CD8-positive, alpha-beta memory T cell (primary cell): Measurements from ENCODE around the gene RTN4R. TPM values are rescaled to one million over a fixed set of nuclear protein-coding genes. Genes with fewer than 3 reads are reported as not detected.

Experiments
- CTCF ChIA-PET: fragments of 350-600 bp; sonication (Branson Sonifier 250); formaldehyde crosslinking; loops from one replicate; lab custom pipeline; 2021; ENCODE audit warnings: antibody characterized with exemption; lab: Charles Lee
- POLR2A ChIA-PET: fragments of 350-600 bp; sonication (Branson Sonifier 250); formaldehyde crosslinking; loops from one replicate; lab custom pipeline; 2021; ENCODE audit warnings: antibody characterized with exemption; lab: Charles Lee
- DNase-seq, 5 donors: peaks; one replicate each; pipeline versions ENCODE4 v3.0.0 to v3.0.0-alpha.2; 2020 to 2022; ENCODE audit warnings: mixed read lengths in 1 of 5
- H3K27ac ChIP-seq: one replicate; pipeline ENCODE4 v1.7.0; 2013; ENCODE audit warnings: low read depth, mild to moderate bottlenecking, low read length, moderate library complexity
- H3K27me3 ChIP-seq: 2 replicates; pipeline ENCODE4 v1.7.0; 2013; ENCODE audit warnings: low read length, mild to moderate bottlenecking; ENCODE audit not compliant: insufficient read depth, poor library complexity, severe bottlenecking
- H3K36me3 ChIP-seq: 2 replicates; pipeline ENCODE4 v1.7.0; 2013; ENCODE audit warnings: mild to moderate bottlenecking, low read length, moderate library complexity; ENCODE audit not compliant: insufficient read depth
- H3K4me1 ChIP-seq: 2 replicates; pipeline ENCODE4 v1.7.0; 2013; ENCODE audit warnings: mild to moderate bottlenecking, low read length, moderate library complexity; ENCODE audit not compliant: insufficient read depth
- H3K4me3 ChIP-seq: 2 replicates; pipeline ENCODE4 v1.7.0; 2013; ENCODE audit warnings: mild to moderate bottlenecking, low read length
- H3K9me3 ChIP-seq: 2 replicates; pipeline ENCODE4 v1.7.0; 2013; ENCODE audit warnings: mild to moderate bottlenecking, low read length
- H3K27ac Mint-ChIP-seq, 8 donors: one replicate each; pipeline ENCODE4 v1.8.0; 2020 to 2021; ENCODE audit warnings: mixed read lengths in 8 of 8, mild to moderate bottlenecking in 6 of 8, inconsistent platforms in 3 of 8, moderate library complexity in 3 of 8
- H3K27me3 Mint-ChIP-seq, 2 donors: one replicate each; pipeline ENCODE4 v1.8.0; 2020 to 2021; ENCODE audit warnings: mixed read lengths in 2 of 2, mild to moderate bottlenecking in 1 of 2, moderate library complexity in 1 of 2
- H3K36me3 Mint-ChIP-seq, 3 donors: one replicate each; pipeline ENCODE4 v1.8.0; 2020 to 2021; ENCODE audit warnings: mixed read lengths in 3 of 3, inconsistent platforms in 1 of 3, mild to moderate bottlenecking in 1 of 3
- H3K4me1 Mint-ChIP-seq, 3 donors: one replicate each; pipeline ENCODE4 v1.8.0; 2020 to 2021; ENCODE audit warnings: mixed read lengths in 3 of 3, inconsistent platforms in 1 of 3, mild to moderate bottlenecking in 1 of 3
- H3K4me3 Mint-ChIP-seq, 7 donors: one replicate each; pipeline ENCODE4 v1.8.0; 2020 to 2021; ENCODE audit warnings: mixed read lengths in 7 of 7, mild to moderate bottlenecking in 6 of 7, moderate library complexity in 4 of 7, inconsistent platforms in 2 of 7
- H3K9me3 Mint-ChIP-seq, 5 donors: one replicate each; pipeline ENCODE4 v1.8.0; 2020 to 2022; ENCODE audit warnings: mixed read lengths in 5 of 5, mild to moderate bottlenecking in 3 of 5, moderate library complexity in 2 of 5, inconsistent platforms in 1 of 5
- polyA plus RNA-seq: library from polyadenylated mRNA; unstranded; fragments of 300-500 nt; fragmentation: Illumina TruSeq; gene quantifications from one replicate; pipeline ENCODE4 v1.2.3, GENCODE V29; 2021
- total RNA-seq, 2 experiments: library from RNA; stranded (reverse); gene quantifications; one replicate each; pipeline ENCODE4 v1.2.3, GENCODE V29; 2021

RTN4R gene
- total and polyA plus RNA-seq, 3 experiments from 2014 or later: 1.8 to 6.0 (median 2.7) TPM

DNA sequence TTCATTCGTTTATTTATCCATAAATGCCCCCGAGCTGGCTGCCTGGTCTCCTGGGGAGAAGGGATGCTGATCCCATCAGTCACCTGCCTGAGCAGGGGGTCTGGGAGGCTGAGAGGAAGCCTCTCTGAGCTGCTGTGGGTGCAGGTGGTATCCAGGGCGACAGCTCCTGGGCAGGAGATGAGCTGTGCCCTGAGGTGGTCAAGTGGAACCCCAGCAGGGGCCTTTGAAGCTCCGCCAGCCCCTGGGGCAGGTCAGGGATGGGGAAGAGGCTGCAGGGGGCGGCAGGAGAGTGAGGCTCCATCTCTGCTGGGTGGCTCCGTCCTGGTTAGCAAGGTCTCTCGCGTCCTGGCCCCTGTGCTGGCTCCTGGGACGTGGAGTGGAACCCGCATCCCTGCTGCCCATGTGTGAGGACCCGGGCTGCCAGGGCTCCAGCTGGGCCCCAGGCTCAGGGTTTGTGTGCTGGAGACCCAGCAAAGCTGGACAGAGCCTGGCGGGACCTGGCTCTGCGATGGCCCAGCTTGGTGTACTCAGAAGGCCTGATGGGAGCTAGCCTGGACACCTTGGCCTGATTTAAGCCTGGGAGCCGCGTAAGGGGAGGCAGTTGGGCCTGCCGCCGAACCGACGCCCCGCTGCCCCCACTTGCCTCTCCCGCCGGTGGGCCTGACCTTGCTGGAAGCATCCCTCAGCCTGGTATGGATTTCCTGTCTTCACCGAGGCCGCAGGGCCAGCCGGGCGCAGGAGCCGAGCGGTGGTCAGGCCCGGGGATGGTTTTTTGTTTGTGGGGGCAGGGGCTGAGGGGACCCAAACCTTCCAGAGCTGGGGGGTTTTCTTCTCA lies 44.5 kb downstream of the RTN4R start:
- Mint-ChIP-seq H3K36me3 (no peaks in the 10 kb centered on the region), H3K4me1 (no peaks in the 10 kb centered on the region), H3K27ac (peak overlapping the region in 2 of 8 donors; percentile 19 to 50), H3K9me3 (no peaks in the 10 kb centered on the region), H3K27me3 (peaks cover 0 to 5% of the 10 kb centered on the region in 2 donors), H3K4me3 (no peak overlapping the region)
- Histone ChIP-seq H3K4me1 (no peaks in the 10 kb centered on the region), H3K36me3 (no peaks in the 10 kb centered on the region), H3K27ac (no peak overlapping the region), H3K27me3 (peaks cover 3% of the 10 kb centered on the region), H3K4me3 (no peak overlapping the region), H3K9me3 (no peaks in the 10 kb centered on the region)
- DNase-seq: no peak
- ChIA-PET POLR2A (no interaction called here), CTCF (no interaction called here)

DNA sequence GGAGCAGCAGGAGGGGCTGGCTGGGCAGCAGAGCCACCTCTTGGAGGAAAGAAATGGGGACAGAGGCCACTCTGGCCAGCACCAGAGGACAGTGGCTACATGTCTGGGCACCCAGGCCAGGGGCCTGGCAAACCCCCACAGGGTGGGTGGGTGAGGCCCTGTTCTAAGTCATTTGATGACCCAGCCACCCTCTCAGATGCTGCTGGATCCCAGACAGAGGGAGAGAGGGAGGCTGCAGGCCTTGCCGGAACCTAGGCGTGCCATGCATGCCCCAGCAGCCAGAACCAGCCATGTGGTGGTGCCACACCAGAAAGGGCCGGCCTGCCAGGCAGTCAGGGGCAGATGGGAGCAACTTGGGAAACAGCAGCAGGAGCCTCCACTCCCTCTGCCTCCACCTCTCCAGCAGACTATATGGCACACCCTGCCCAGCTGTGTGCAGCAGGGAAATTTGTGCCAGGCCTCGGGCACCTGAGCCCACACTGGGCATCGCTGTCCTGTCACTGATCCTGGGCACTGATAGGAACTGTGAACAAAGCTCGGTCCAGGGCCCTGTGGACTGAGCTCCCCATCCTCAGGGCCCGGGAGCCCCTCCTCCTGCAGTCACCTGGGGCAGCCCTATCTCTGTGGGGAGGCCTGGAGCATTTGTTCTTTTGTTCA lies 45.2 kb downstream of the RTN4R start:
- no peaks in the 10 kb centered on the region for H3K9me3 ChIP-seq
- no peaks in the 10 kb centered on the region for H3K9me3 Mint-ChIP-seq
- no peak overlapping the region for H3K4me3 ChIP-seq
- H3K27ac ChIP-seq: no peak overlapping the region
- no peaks in the 10 kb centered on the region for H3K36me3 Mint-ChIP-seq
- H3K4me1 Mint-ChIP-seq: no peaks in the 10 kb centered on the region
- peaks cover 3% of the 10 kb centered on the region for H3K27me3 ChIP-seq
- ChIA-PET POLR2A (no interaction called here), CTCF (no interaction called here)
- no peak overlapping the region for H3K4me3 Mint-ChIP-seq
- no peaks in the 10 kb centered on the region for H3K4me1 ChIP-seq
- DNase-seq: no peak
- no peaks in the 10 kb centered on the region for H3K36me3 ChIP-seq
- peak overlapping the region in 1 of 8 donors; percentile 50 for H3K27ac Mint-ChIP-seq
- peaks cover 3 to 9% of the 10 kb centered on the region in 2 donors for H3K27me3 Mint-ChIP-seq

DNA sequence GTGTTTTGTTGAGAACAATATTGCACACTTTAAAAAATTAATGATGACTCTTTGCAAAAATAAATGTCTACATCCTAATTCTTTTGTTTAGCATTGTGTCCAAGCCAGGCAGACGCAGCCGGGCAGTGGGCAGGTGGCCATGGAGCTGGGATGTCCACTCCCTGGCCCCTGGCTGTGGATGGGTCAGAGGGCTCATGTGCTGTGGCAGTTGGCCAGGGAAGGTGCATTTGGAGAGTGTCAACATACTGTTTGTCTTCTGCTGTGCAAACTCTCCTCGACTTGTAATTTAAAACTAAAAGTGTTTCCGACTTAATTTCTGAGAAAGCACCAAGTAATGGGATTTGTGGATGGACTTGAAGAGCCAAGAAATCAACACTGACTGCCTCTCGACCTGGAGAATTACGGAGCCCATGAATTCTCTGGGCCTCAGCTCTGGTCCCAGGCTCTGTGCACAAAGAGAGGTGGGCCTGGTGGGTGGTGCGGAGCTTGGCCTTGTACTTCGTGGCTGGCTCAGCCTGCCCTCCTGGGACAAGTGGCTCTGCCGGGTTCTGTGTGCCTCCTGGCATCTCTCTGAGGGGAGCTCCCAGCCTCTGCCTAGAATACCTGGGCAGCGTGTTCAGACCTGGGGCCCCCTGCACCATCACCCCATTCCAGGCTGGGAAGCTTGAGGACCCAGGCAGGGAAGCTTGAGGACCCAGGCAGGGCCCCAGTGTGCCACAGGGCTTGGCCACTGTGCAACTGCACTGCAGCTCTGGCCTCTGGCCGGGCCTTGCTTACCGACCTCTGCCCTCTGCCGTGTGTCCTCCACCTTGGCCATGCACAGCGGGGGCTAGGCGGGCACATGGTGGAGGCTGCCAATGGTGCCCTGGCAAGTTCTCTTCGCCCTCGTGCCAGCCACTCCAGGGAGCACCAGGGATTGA lies 46.4 kb downstream of the RTN4R start:
- no peak for DNase-seq
- Mint-ChIP-seq H3K4me3 (no peak overlapping the region), H3K27me3 (peaks cover 3 to 11% of the 10 kb centered on the region in 2 donors), H3K4me1 (no peaks in the 10 kb centered on the region), H3K9me3 (no peaks in the 10 kb centered on the region), H3K36me3 (no peaks in the 10 kb centered on the region), H3K27ac (no peak overlapping the region)
- Histone ChIP-seq H3K27me3 (peaks cover 10% of the 10 kb centered on the region), H3K36me3 (no peaks in the 10 kb centered on the region), H3K27ac (no peak overlapping the region), H3K4me1 (no peaks in the 10 kb centered on the region), H3K9me3 (no peaks in the 10 kb centered on the region), H3K4me3 (no peak overlapping the region)
- ChIA-PET CTCF (no interaction called here), POLR2A (no interaction called here)

DNA sequence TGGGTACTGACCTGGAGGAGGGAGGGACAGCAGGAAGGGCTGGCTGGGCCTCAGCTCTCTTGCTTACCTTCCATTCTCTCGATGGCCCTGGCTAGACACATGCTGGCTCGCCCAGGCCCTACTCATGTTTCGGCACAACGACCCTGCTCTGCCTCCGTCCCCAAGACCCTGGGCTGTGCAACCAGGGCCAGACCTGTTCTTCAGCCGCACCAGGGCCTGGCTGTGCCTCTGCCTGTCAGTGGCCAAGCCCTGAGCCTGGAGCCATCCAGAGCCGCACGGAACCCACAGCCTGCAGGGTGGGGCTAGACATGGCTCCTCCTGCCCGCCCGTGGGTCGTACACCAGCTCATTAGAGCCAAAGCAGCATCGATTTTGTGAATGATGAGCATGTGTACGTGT lies 47.5 kb downstream of the RTN4R start:
- Mint-ChIP-seq H3K9me3 (no peaks in the 10 kb centered on the region), H3K36me3 (no peaks in the 10 kb centered on the region), H3K27me3 (peaks cover 3 to 11% of the 10 kb centered on the region in 2 donors), H3K27ac (no peak overlapping the region), H3K4me1 (no peaks in the 10 kb centered on the region), H3K4me3 (no peak overlapping the region)
- no peak for DNase-seq
- ChIA-PET POLR2A (no interaction called here), CTCF (no interaction called here)
- H3K27ac ChIP-seq: no peak overlapping the region
- no peaks in the 10 kb centered on the region for H3K9me3 ChIP-seq
- H3K27me3 ChIP-seq: peaks cover 10% of the 10 kb centered on the region
- no peaks in the 10 kb centered on the region for H3K36me3 ChIP-seq
- H3K4me3 ChIP-seq: no peak overlapping the region
- H3K4me1 ChIP-seq: no peaks in the 10 kb centered on the region

DNA sequence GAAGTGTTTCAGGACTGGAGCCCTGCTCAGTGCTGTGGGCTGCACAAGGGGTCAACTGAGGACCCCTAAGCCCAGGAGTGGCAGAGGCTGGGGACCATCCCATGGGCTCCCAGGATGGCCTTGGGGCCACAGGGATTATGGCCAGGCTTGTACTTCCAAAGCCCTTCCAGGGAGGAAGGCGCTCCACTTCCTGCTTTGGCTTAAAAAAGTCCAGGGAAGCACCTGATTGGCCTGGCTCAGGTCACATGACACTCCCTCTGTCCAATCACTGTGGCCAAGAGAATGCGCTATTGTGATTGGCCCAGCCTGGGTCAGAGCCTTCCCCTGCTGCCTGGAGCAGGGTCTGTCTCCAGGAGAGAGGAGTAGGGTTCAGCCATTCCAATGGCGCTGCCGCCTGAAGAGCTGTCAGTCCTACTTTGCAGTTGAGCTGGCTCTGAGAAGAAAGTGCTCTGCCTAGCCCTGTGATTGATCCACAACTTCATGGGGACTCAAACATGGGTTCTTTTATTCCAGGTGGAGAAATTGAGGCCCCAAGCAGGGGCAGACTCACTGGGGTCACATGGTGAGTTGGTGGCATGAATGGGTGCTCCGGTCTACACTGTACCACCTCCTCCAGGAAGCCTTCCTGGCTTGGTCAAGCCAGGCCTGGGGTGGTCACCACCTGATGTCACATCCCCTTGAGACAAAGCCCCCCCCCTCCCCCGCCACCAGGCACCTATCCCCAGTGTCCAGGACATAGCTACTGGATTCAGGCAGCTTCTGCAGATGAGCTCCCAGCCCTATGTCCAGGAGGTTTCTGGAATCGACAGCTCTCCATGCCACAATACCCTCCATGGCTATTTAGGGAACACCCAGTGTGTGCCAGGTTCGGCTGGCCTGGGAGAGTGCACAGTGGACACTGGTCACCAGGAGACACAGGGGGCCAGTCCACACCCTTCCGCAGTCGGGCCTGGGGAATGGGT lies 48.2 kb downstream of the RTN4R start:
- Histone ChIP-seq H3K4me3 (no peak overlapping the region), H3K27ac (no peak overlapping the region), H3K27me3 (peaks cover 10% of the 10 kb centered on the region), H3K9me3 (no peaks in the 10 kb centered on the region), H3K36me3 (no peaks in the 10 kb centered on the region), H3K4me1 (no peaks in the 10 kb centered on the region)
- ChIA-PET CTCF (no interaction called here), POLR2A (no interaction called here)
- H3K27me3 Mint-ChIP-seq: peaks cover 3 to 11% of the 10 kb centered on the region in 2 donors
- no peak for DNase-seq
- no peaks in the 10 kb centered on the region for H3K4me1 Mint-ChIP-seq
- no peaks in the 10 kb centered on the region for H3K36me3 Mint-ChIP-seq
- no peak overlapping the region for H3K4me3 Mint-ChIP-seq
- no peak overlapping the region for H3K27ac Mint-ChIP-seq
- H3K9me3 Mint-ChIP-seq: no peaks in the 10 kb centered on the region

DNA sequence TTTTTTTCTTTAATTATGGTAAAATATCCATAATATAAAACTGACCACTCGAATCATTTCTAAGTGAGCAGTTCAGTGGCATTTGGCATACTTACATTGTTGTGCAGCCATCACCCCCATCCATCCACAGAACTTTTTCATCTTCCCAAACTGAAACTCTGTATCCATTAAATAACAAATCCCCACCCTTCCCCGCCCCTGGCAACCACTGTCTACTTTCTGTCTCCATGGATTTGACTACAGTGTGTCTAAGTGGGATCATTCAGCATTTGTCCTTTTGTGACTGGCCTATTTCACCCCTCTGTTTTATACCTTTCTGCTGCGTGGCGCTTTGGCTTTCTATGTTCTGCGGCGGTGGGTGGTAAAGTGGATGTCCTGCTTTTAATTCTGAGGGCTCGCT lies 49.1 kb downstream of the RTN4R start:
- no peaks in the 10 kb centered on the region for H3K9me3 Mint-ChIP-seq
- ChIA-PET POLR2A (no interaction called here), CTCF (no interaction called here)
- peaks cover 3 to 11% of the 10 kb centered on the region in 2 donors for H3K27me3 Mint-ChIP-seq
- H3K4me3 ChIP-seq: no peak overlapping the region
- H3K9me3 ChIP-seq: no peaks in the 10 kb centered on the region
- no peak overlapping the region for H3K27ac ChIP-seq
- no peak for DNase-seq
- H3K27ac Mint-ChIP-seq: no peak overlapping the region
- H3K27me3 ChIP-seq: peaks cover 10% of the 10 kb centered on the region
- H3K4me3 Mint-ChIP-seq: no peak overlapping the region
- H3K36me3 Mint-ChIP-seq: no peaks in the 10 kb centered on the region
- peaks cover 0 to 3% (median 1%) of the 10 kb centered on the region in 3 donors for H3K4me1 Mint-ChIP-seq
- no peaks in the 10 kb centered on the region for H3K4me1 ChIP-seq
- no peaks in the 10 kb centered on the region for H3K36me3 ChIP-seq

DNA sequence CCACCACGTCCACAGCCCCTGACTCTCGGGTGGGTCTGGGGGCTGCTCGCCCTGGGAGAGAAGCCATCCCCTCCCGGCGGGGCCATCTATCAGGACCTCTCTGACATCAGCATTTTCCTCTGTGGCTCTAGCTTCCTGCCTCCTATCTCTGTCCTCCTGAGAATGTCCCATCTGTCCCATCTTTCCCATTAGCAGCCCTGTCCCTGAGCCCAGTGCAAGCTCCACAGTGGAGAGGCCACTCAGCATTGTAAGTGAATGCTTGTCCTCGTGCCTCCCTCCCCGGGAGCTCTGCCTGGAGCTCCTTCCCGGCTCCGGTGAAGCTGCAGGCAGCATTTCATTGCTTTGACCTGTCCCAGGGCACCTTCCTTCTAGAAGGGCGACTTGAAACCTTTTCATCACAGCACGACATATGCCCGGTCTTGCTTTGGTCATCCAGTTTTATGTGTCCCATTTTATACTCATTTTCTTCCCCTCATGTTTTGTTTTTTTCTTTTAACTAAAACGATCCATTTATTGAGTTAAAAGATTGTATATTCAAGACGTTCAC lies 49.7 kb downstream of the RTN4R start:
- Mint-ChIP-seq H3K27ac (no peak overlapping the region), H3K27me3 (peaks cover 3 to 11% of the 10 kb centered on the region in 2 donors), H3K9me3 (no peaks in the 10 kb centered on the region), H3K4me3 (no peak overlapping the region), H3K4me1 (peaks cover 0 to 3% (median 1%) of the 10 kb centered on the region in 3 donors), H3K36me3 (no peaks in the 10 kb centered on the region)
- Histone ChIP-seq H3K9me3 (no peaks in the 10 kb centered on the region), H3K36me3 (no peaks in the 10 kb centered on the region), H3K4me1 (no peaks in the 10 kb centered on the region), H3K27ac (no peak overlapping the region), H3K27me3 (peaks cover 10% of the 10 kb centered on the region), H3K4me3 (no peak overlapping the region)
- CTCF ChIA-PET: no interaction called here
- POLR2A ChIA-PET: no interaction called here
- DNase-seq: no peak
